GM18519 (cell line): ENCODE results near the gene CCNK.

ENCODE experiments used
- ATAC-seq: cut with Tn5 transposase; IDR thresholded peaks from one replicate; pipeline ENCODE4 v1.9.1; 2021; ENCODE audit warnings: mild to moderate bottlenecking, moderate library complexity; ENCODE audit not compliant: unreplicated experiment, low FRiP score

Gene CCNK

GRCh38 chr14:99549684-99550083, 68.5 kb downstream of the CCNK start:
- ATAC-seq = no peak

GRCh38 chr14:99550387-99550992, 69.3 kb downstream of the CCNK start:
- ATAC-seq = no peak

GRCh38 chr14:99551034-99551922, 70.1 kb downstream of the CCNK start:
- no peak for ATAC-seq

GRCh38 chr14:99552021-99552553, 70.9 kb downstream of the CCNK start:
- ATAC-seq = no peak

GRCh38 chr14:99552572-99553216, 71.5 kb downstream of the CCNK start:
- no peak for ATAC-seq

GRCh38 chr14:99554184-99554583, 73.0 kb downstream of the CCNK start:
- ATAC-seq = no peak

- no peak for ATAC-seq
These were observed 73.7 kb downstream of the CCNK start for GRCh38 chr14:99554757-99555531.

GRCh38 chr14:99556134-99556791, 75.1 kb downstream of the CCNK start:
- no peak for ATAC-seq

GRCh38 chr14:99559286-99559990, 78.2 kb downstream of the CCNK start:
- no peak for ATAC-seq

- no peak for ATAC-seq
These were observed 79.2 kb downstream of the CCNK start for GRCh38 chr14:99560403-99560802.

- ATAC-seq = no peak
These were observed 79.9 kb downstream of the CCNK start for GRCh38 chr14:99560922-99561683.

GRCh38 chr14:99561864-99562263, 80.7 kb downstream of the CCNK start:
- no peak for ATAC-seq
